K562 (cell line): Measurements from ENCODE around the gene TSPAN14. TPM values are rescaled to one million over a fixed set of nuclear protein-coding genes. Genes with fewer than 3 reads are reported as not detected.

ENCODE experiments used
- ATF4 ChIP-seq: fragments of 450-650 bp; formaldehyde crosslinking; IDR thresholded peaks from 2 replicates; pipeline ENCODE4 v1.4.0; 2022; ENCODE audit warnings: mild to moderate bottlenecking, moderate library complexity
- ATF7 ChIP-seq: fragments of 450-650 bp; IDR thresholded peaks from 2 replicates; pipeline ENCODE4 v1.7.1; 2014; ENCODE audit warnings: mild to moderate bottlenecking, moderate library complexity
- BCOR ChIP-seq: fragments of 450-650 bp; IDR thresholded peaks from 2 replicates; pipeline ENCODE4 v1.6.1; 2016
- CBFA2T2 ChIP-seq: fragments of 450-650 bp; conservative IDR thresholded peaks from 2 replicates; pipeline ENCODE4 v1.6.1; 2017; ENCODE audit warnings: mild to moderate bottlenecking
- CBFA2T3 ChIP-seq: fragments of 450-650 bp; IDR thresholded peaks from 2 replicates; pipeline ENCODE4 v1.6.1; 2017
- ELF1 ChIP-seq: fragments of 200-800 bp; sonication (Bioruptor generic); IDR thresholded peaks from 2 replicates; pipeline ENCODE4 v1.6.1; 2016; ENCODE audit warnings: missing genetic modification characterization, missing compliant biosample characterization
- ETS2 ChIP-seq: IDR thresholded peaks from 2 replicates; pipeline ENCODE4 v1.6.1; 2016; ENCODE audit warnings: borderline replicate concordance, missing genetic modification characterization, mild to moderate bottlenecking, moderate library complexity, missing compliant biosample characterization; ENCODE audit not compliant: poor library complexity, severe bottlenecking
- FIP1L1 ChIP-seq: fragments of 200-400 bp; formaldehyde crosslinking; IDR thresholded peaks from 2 replicates; pipeline ENCODE4 v1.6.1; 2018; ENCODE audit warnings: mild to moderate bottlenecking, low read depth, low read length; ENCODE audit not compliant: poor library complexity, severe bottlenecking
- FOXP4 ChIP-seq: sonication (generic); formaldehyde crosslinking; IDR thresholded peaks from 2 replicates; pipeline ENCODE4 v1.8.0; 2022; ENCODE audit warnings: mild to moderate bottlenecking, missing genetic modification reagents, borderline replicate concordance
- GMEB1 ChIP-seq: fragments of 250-450 bp; sonication (Bioruptor Pico); IDR thresholded peaks from 2 replicates; pipeline ENCODE4 v1.4.0; 2020; ENCODE audit warnings: mild to moderate bottlenecking
- MECOM ChIP-seq: fragments of 250-450 bp; sonication (Bioruptor Pico); IDR thresholded peaks from 2 replicates; pipeline ENCODE4 v1.8.0; 2022; ENCODE audit warnings: inconsistent platforms
- MTA2 ChIP-seq: fragments of 450-650 bp; IDR thresholded peaks from 2 replicates; pipeline ENCODE4 v1.6.1; 2016; ENCODE audit warnings: low read depth
- NFIX ChIP-seq: fragments of 250-450 bp; sonication (Bioruptor Pico); IDR thresholded peaks from 2 replicates; pipeline ENCODE4 v1.4.0; 2020; ENCODE audit warnings: low read depth, mild to moderate bottlenecking, moderate library complexity
- RBM34 ChIP-seq: fragments of 200-400 bp; formaldehyde crosslinking; IDR thresholded peaks from 2 replicates; pipeline ENCODE4 v1.6.1; 2018; ENCODE audit warnings: low read length, borderline replicate concordance; ENCODE audit not compliant: insufficient read depth
- RCOR1 ChIP-seq, 2 experiments: IDR thresholded peaks; 2 replicates each; pipeline ENCODE4 v1.6.1; 2012; ENCODE audit warnings: low read depth in 2 of 2, low read length in 2 of 2, borderline replicate concordance in 1 of 2, improper control_type of control experiment in 1 of 2
- SAP30 ChIP-seq: fragments of 200-600 bp; sonication (generic); IDR thresholded peaks from 2 replicates; pipeline ENCODE4 v1.6.1; 2012; ENCODE audit warnings: borderline replicate concordance, low read depth, mild to moderate bottlenecking, moderate library complexity, low read length, control low read depth, inconsistent platforms; ENCODE audit not compliant: insufficient read depth, poor library complexity, severe bottlenecking
- SMARCB1 ChIP-seq: IDR thresholded peaks from 2 replicates; pipeline ENCODE4 v1.6.1; 2011; ENCODE audit warnings: improper control_type of control experiment, low read depth; ENCODE audit not compliant: insufficient read length
- SMC3 ChIP-seq: conservative IDR thresholded peaks from 2 replicates; pipeline ENCODE4 v1.6.1; 2011; ENCODE audit warnings: low read depth, low read length, improper control_type of control experiment; ENCODE audit not compliant: insufficient read depth
- ZFP36 ChIP-seq: fragments of 150-350 bp; IDR thresholded peaks from 2 replicates; pipeline ENCODE4 v1.6.1; 2018; ENCODE audit warnings: low read length, low read depth; ENCODE audit not compliant: partially characterized antibody
- ZNF175 ChIP-seq: fragments of 200-800 bp; sonication (Bioruptor generic); IDR thresholded peaks from 2 replicates; pipeline ENCODE4 v1.6.1; 2016; ENCODE audit warnings: low read depth, mild to moderate bottlenecking, missing genetic modification characterization, missing compliant biosample characterization
- ZNF224 ChIP-seq: sonication (generic); formaldehyde crosslinking; IDR thresholded peaks from 2 replicates; pipeline ENCODE4 v1.8.0; 2022; ENCODE audit warnings: mild to moderate bottlenecking, missing genetic modification reagents
- ZNF740 ChIP-seq, 3 experiments: fragments of 200-800 bp in 1 of 3; sonication (Bioruptor generic) in 1 of 3; sonication (generic) in 1 of 3; formaldehyde crosslinking in 1 of 3; IDR thresholded peaks; 2 replicates each; pipeline versions ENCODE4 v1.6.1 to v1.8.0; 2016 to 2022; ENCODE audit warnings: mild to moderate bottlenecking in 2 of 3, missing compliant biosample characterization in 2 of 3, missing genetic modification characterization in 2 of 3, missing genetic modification reagents in 1 of 3
- polyA plus RNA-seq, 8 experiments: library from polyadenylated mRNA; depleted of rRNA in 4 of 8; stranded (reverse) in 5 of 8; unstranded in 3 of 8; fragments of >200 nt; fragmentation: Nextera tagmentation in 2 of 8; fragmentation: Illumina TruSeq in 1 of 8; extraction: Ambion mirVana in 2 of 8; extraction: Trizol in 1 of 8; gene quantifications; 2 replicates each; pipeline versions ENCODE4 v1.2.1 to v1.2.3, GENCODE V29; 2011 to 2014; ENCODE audit warnings: inconsistent platforms in 1 of 8, missing spikeins in 1 of 8
- total RNA-seq, 7 experiments: library from RNA; depleted of rRNA in 6 of 7; stranded (reverse); fragments of >200 nt in 6 of 7; fragmentation: Illumina TruSeq in 2 of 7; extraction: Trizol in 2 of 7; gene quantifications; 2 replicates each; pipeline versions ENCODE4 v1.2.1 to v1.2.3, GENCODE V29; 2011 to 2021; ENCODE audit warnings: low replicate concordance in 1 of 7

The TSPAN14 gene
- total and polyA plus RNA-seq, 9 of the 15 experiments (the other 6 are each of a cell fraction or from before 2014, with no cell fraction given), result 5.8 to 92.9 (median 23.3) TPM

- TF ChIP-seq BCOR, result peak; percentile 65; the same call in 1 of the 2 replicates
- no peak for TF ChIP-seq NFIX (CRISPR knock-in tag)
- peak; percentile 45; the same call in 1 of the 2 replicates for TF ChIP-seq ATF7
- no peak for TF ChIP-seq GMEB1 (CRISPR knock-in tag)
- no peak for TF ChIP-seq ZNF224
- no peak for TF ChIP-seq MTA2
- TF ChIP-seq CBFA2T3, result peak; percentile 13; the same call in 1 of the 2 replicates
- TF ChIP-seq SAP30, result no peak
- TF ChIP-seq RBM34, result no peak
- TF ChIP-seq SMC3, result peak; percentile 98
- no peak for TF ChIP-seq MECOM
- TF ChIP-seq ELF1 (tag), result no peak
- TF ChIP-seq ZNF740 (CRISPR knock-in tag; IDR thresholded peaks at IDR 0.05), result no peak; the same call in 1 of the 2 replicates
- TF ChIP-seq ZNF740 (tag; IDR thresholded peaks at IDR 0.05), result no peak
- TF ChIP-seq RCOR1 (IDR thresholded peaks at IDR 0.05; ENCODE audit: borderline replicate concordance in 1 of 2, low read depth in 2 of 2, low read length in 2 of 2), result no peak
- TF ChIP-seq ATF4, result no peak
- no peak for TF ChIP-seq FIP1L1
- no peak for TF ChIP-seq FOXP4 (CRISPR knock-in tag)
- no peak for TF ChIP-seq ZNF175 (CRISPR knock-in tag)
- no peak for TF ChIP-seq SMARCB1
- TF ChIP-seq ETS2 (tag), result no peak
- TF ChIP-seq ZFP36, result no peak
- no peak; the same call in 1 of the 2 replicates for TF ChIP-seq CBFA2T2
These were observed 9.3 kb upstream of the TSPAN14 start (continued) for GRCh38 chr10:80444646-80445319.
